Heart left ventricle (tissue), 13 donors: Measurements from ENCODE around the gene POU6F2.
A peak's percentile ranks its signal among the peaks of the same experiment; 100 is the strongest.

Experiments used
- POLR2A ChIP-seq, 2 donors: fragments of 450-650 bp; IDR thresholded peaks; one replicate each; pipeline ENCODE4 v1.6.1; 2017; ENCODE audit warnings: antibody characterized with exemption in 2 of 2, mild to moderate bottlenecking in 2 of 2, moderate library complexity in 2 of 2
- TF ChIP-seq, protein P1 (sequence below), 12 donors: fragments of 200-600 bp; sonication (generic) in 4 of 12; IDR thresholded peaks; one replicate each; pipeline versions ENCODE4 v1.5.0 to v1.8.0; 2018 to 2022; ENCODE audit warnings: antibody characterized with exemption in 12 of 12, mild to moderate bottlenecking in 5 of 12
- donor health status: ischemic (EF 13 %, LVEDD 7.1; RV severe dilation, severe dysfunction).
- donor health status: DM: no; HTN: yes; CAD: no.
- donor health status: DM: no; HTN: no; CAD: no.
- donor health status: ischemic (EF 25% LVEDD 6.9; RV normal size, moderate dysfunction).
- donor health status: ischemic (EF 25% LVEDD 5.7; RV mildly dilated, moderate dysfunction).
- donor health status: ischemic (EF 35%, LVEDD 5.7; RV mildly dilated, moderate dysfunction).
- donor health status: nonischemic (EF 11% LVEDD 7.7; RV severe dilation, severe dysfunction).
- donor health status: DM: yes; HTN: yes; CAD: no.
- donor health status: PGD.
- donor health status: ischemic (EF 29% LVEDD 5.4; RV normal size, mild dysfunction).
- donor health status: nonischemic (EF 23%, LVEDD 6.1; RV moderate dilation, normal function).

DNA sequence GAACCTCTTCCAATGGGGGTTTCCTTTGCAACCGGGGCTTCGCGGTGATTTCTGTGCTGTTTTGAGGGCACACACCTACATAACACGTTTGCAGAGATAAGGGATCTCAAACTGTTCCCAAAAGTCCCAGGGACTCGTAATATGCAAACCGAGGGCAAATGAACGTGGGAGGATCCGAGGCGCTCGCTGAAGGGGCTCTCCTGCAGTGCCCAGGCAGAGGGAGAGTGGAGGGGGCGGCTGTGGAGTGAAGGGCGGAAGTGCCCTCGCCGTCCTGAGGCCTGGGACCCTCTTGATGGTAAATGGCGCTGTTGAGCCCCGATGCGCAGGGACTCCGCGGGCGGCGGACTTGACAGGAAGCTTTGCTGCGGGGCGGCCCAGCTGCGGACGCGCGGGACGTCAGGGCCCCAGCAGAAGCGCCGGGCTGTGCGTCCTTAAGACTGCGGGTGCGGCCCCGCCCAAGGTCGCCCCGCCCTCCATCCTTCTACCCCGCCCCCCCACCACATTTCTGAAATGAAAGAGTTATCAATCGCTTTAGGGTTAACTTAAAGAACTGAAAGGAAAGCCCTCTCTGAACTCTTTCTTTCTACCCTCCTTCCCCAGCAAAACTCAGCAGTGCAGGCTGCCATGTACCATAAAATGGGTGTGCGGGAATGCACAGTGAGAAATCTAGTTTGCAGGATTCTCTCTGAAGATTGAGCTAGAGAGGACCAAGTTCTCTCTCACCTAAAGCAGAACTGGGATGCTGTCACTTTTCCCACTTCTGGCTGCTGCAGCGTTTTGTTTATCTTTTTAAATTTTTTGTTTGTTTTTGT is 436.7 kb downstream of the POU6F2 start:
- TF ChIP-seq, protein P1, sequence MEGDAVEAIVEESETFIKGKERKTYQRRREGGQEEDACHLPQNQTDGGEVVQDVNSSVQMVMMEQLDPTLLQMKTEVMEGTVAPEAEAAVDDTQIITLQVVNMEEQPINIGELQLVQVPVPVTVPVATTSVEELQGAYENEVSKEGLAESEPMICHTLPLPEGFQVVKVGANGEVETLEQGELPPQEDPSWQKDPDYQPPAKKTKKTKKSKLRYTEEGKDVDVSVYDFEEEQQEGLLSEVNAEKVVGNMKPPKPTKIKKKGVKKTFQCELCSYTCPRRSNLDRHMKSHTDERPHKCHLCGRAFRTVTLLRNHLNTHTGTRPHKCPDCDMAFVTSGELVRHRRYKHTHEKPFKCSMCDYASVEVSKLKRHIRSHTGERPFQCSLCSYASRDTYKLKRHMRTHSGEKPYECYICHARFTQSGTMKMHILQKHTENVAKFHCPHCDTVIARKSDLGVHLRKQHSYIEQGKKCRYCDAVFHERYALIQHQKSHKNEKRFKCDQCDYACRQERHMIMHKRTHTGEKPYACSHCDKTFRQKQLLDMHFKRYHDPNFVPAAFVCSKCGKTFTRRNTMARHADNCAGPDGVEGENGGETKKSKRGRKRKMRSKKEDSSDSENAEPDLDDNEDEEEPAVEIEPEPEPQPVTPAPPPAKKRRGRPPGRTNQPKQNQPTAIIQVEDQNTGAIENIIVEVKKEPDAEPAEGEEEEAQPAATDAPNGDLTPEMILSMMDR (IDR thresholded peaks at IDR 0.05) = peak in 1 of 12 donors; percentile 8
- TF ChIP-seq POLR2A (IDR thresholded peaks at IDR 0.05) = no peak
